ENCODE data around the gene TRPV2.
A peak's percentile ranks its signal among the peaks of the same experiment; 100 is the strongest.

The TRPV2 gene

DNA sequence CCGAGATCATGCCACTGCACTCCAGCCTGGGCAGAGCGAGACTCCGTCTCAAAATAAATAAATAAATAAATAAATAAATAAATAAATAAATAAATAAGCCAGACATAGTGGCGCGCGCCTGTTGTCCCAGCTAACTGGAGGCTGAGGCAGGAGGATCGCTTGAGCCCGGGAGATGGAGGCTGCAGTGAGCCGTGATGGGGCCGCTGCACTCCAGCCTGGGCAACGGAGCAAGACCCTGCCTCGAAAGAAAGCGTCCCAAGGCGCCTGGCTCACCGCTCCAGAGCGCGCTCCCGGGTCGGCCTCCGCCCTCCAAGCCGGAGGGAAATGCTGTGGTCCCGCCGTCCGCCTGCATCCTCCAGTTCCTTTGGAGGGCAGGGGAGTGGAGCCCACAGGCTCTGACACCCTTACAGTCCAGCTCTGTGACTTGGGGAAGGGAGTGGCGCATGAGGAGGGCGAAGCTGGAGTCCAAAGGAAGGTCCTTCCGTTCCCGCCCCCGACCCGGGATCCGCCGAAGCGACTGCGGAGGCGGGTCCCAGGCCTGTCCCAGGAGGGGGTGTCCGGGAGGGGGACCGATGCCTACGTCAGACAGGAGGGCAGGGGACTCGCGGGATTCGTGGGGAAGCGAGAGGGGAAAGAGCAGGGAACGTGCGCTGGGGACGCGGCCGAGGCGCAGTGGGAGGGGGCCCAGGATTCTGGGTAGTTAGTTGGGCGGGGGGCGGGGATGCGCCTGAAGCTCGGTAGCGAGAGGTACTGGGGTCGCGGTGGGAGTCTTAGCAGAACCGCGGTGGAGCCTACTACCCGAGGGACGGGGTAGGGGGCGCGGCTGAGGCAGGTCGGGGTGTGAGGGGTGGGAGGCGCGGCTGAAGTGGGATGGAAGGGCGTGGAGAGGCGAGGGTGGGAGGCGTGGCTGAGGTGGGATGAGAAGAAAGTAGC, 8.4 kb upstream of the TRPV2 start:
- peak; percentile 22 for DNase-seq

DNA sequence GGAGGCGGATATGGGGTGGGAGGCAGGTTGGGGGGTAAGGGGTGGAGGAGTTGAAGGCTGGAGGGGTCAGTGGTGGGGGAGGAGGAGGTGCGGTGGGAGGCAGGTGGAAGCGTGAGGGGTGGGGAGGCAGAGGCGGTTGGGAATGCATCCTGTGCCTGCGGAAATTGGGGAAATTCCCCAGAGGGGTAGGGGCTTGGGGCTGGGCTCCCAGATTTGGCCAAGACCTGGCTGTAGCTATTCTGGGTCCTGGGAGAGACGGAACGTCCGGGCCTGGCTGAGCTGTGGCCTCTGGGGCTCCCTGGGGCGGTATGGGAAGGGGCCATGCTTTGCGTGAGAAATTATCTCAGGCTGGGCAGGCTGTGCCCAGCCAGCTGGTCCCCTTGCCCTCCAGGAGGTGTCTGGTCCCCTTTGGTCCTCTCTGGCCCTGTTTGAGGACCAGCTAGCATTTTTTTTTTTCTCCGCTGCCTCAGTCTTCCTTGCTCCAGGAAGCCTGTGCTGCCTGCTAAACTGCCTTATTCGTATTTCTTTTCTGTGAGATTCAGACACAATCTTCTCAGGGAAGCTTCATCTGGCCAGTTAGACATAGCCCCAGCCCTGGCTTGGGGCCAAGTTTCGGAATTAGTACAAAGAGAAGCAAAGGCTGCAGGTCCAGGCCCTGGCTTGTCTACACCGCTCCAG, 7.3 kb upstream of the TRPV2 start:
- peak; percentile 35 for DNase-seq

DNA sequence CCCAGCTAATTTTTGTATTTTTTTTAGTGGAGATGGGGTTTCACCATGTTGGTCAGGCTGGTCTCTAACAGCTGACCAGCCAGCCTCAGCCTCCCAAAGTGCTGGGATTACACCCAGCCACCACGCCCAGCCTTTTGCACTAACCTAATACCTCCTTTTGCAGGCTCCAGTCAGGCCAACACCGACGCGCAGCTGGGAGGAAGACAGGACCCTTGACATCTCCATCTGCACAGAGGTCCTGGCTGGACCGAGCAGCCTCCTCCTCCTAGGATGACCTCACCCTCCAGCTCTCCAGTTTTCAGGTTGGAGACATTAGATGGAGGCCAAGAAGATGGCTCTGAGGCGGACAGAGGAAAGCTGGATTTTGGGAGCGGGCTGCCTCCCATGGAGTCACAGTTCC, 2.0 kb downstream of the TRPV2 start:
- DNase-seq, result no peak

DNA sequence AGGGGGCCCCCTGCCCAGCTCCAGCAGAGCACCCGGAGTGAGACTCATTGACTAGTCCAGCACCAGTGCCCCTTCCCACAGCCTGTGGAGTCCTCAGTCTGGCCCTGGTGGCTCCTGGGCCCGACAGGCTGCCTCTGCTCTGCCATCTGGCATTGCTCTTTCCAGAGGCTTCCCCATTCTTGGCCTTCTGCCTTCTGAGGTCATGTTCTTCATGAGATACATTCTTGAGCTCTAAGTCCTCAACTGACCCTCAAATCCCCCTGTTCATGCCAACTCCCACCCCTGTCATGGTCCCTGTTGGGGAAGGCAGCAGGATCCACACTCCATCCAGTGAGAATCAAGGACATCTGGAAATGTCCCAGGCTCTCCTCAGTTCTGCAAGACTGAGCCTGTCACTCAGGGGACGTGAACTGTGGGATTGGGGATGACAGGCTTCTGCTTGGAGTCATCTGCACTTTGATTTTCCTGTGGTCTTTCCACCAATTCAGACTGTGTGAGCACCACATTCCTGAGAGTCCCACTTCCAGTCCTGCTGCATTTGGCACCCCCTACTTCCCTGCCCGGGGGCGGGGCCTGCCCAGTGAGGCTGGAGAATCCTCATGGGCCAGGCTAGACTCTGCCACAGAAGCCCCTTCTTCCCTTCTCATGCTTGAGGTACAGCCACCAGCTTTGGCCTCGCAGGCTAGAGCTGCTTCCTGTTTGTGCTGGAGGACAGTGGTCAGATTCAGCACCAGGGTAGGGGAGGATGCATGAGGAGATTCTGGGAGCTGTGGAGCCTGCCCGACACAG, 2.7 kb downstream of the TRPV2 start:
- DNase-seq, result peak; percentile 60

DNA sequence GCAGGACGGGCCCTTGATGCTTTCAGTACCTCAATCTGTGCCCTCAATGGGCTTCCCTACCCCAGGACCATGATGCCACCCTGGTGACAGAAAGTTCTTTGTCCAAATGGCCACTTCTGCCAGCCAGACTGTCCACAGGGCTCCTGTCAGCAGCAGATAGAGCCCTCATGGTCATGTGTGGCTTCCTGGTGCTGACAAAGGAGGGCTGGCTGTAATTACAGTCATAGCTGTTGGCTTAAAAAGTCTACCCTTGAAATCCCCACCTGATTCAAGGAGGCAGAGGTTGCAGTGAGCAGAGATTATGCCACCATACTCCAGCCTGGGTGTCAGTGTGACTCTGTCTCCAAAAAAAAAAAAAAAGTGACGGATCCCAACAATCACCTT, 3.3 kb downstream of the TRPV2 start:
- DNase-seq, result no peak

DNA sequence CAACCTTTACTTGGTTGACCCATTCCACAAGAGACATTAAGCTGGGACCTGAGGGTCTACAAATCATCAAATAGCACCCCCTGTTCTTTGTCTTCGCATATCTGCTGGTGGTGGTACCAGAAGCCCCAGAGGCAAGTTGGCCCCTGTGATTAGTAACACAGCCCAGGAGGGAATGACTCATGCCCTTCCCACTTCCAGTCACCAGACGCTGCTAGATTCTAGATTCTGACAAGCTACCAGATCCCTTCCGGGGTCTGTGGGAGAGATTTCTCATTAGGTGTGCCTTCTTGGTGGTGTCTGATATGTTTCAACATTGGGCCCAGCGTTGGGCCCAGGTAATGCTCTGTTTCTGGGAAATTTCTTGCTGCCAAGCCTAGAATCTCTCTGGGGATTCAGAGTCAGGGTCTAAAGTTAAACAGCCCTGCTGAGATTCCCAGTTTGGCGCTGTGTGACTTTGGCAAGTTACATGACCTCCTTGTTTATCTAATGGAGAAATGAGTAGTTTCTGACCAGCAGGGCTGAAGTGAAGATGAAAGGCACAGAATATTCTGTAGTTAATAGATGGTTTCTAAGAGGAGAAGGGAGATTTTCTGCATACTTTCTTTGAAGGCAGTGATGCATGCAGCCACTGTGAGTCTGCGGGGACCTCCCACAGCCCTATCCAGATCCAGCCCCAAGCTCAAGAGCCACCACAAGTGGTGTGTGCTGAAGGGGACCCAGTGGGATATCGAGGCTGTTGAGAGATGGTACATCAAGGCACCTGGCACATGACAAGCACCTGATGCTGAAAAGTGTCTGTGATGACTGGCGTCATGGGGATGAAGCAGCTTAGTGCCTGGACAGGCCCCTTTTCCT, 3.9 kb downstream of the TRPV2 start:
- peak; percentile 88 for DNase-seq

DNA sequence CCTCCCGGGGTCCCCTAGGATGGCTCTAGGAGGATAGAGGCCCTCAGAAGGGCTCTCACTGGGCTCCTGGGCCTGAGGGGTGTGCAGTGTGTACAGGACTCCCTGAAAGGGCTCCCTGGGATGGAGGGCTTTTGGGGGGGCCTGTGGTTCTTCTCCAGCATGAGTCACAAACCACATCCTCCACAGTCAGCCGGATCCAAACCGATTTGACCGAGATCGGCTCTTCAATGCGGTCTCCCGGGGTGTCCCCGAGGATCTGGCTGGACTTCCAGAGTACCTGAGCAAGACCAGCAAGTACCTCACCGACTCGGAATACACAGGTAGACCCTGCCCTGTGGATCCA, 4.5 kb downstream of the TRPV2 start:
- DNase-seq, result peak; percentile 83

DNA sequence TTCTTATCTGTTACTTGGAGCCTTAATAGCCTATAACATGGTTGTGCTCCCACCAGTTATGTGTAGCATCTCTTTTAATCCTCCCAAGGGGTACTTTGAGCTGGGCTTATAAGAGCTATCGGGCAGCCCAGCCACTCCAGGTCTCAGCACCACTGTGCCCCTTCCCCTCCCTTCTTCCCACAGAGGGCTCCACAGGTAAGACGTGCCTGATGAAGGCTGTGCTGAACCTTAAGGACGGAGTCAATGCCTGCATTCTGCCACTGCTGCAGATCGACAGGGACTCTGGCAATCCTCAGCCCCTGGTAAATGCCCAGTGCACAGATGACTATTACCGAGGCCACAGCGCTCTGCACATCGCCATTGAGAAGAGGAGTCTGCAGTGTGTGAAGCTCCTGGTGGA, 7.0 kb downstream of the TRPV2 start:
- DNase-seq, result no peak

DNA sequence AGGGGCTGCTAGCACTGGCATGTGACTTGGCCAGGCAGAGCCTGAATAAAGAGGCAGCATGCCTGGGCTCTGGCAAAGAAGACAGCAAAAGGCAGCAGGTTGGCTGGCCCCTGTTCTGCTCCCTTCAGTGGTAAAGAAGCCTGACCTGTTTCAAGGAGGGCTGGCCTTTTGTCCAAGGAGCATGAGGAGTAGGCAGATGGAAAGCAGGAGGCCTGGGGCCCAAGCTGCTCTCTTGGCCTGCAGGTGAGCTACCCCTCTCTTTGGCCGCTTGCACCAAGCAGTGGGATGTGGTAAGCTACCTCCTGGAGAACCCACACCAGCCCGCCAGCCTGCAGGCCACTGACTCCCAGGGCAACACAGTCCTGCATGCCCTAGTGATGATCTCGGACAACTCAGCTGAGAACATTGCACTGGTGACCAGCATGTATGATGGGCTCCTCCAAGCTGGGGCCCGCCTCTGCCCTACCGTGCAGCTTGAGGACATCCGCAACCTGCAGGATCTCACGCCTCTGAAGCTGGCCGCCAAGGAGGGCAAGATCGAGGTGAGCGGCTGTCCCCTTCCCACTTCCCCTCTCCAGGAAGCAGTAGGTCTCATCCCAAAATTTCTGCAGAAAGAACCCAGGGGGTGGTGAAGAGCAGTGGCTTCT, 8.0 kb downstream of the TRPV2 start:
- no peak for DNase-seq

DNA sequence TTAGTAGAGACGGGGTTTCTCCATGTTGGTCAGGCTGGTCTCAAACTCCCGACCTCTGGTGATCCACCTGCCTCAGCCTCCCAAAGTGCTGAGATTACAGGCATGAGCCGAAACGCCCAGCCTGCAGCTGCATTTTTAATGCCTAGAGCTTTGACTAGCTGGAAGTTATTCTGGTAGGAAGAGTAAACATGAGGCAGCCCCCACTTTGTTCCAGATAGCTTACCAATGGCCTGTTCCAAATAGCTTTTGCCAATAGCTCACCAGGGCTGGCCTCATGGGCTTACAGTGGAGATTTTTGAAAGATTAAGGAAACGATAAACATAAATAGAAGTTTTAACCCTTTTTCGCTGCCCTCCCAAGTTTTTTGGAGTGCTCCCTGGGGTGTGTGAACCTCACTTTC, 9.8 kb downstream of the TRPV2 start:
- no peak for DNase-seq

DNA sequence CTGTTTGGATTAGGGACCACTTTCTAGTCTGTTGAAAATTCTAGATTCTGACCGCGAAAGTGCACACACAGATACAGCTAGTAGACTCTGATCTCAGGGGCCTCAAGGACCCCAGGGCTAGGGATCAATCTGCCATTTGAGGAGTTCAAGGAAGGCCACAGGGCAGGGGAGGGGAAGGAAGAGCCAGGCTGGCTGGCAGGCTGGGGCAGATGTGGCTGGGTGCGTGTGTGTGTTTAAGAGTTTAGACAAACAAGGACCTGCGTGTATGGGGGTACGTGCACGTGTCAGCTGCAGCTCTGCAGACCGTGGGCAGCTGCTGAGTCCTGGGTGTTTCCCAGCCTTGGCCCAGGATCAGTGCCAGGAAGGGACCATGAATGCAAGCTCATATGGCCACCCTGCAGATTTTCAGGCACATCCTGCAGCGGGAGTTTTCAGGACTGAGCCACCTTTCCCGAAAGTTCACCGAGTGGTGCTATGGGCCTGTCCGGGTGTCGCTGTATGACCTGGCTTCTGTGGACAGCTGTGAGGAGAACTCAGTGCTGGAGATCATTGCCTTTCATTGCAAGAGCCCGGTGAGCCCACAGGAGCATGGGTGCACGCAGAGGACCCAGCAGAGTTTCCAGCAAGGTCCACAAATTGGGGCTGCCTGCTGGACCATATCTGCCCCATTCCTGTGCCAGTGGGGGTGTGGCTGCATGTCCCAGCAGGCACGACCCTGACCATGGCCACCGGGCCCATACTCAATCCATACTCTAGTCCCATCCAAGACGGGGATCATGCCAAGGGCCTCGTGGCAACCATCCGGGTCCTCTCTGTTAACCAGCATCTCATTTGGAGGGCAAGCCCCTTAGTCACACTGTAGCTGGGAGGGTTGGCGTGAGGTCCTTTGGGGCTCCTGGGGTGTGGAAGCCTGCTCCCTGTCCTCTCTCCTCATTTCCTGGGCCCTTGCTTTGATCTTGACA, 10.6 kb downstream of the TRPV2 start:
- no peak for DNase-seq

DNA sequence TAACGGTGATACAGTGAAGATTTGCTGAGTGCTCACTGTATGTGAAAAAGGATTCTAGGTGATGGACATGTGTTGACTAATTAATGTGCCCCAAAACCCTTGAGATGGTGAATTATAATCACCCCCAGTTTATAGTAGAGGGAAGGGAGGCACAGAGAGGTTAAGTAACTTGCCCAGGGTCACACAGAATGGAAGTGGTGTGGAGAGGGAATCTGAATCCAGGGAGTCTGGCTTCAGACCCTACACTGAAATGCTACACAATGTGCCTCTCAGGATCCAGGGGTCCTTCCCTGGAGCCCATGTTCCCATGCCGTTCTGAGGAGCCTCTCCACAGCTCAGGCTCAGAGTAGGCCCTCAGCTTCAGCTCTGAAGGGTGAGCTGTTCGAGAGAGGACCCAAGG, 11.6 kb downstream of the TRPV2 start:
- DNase-seq, result no peak

DNA sequence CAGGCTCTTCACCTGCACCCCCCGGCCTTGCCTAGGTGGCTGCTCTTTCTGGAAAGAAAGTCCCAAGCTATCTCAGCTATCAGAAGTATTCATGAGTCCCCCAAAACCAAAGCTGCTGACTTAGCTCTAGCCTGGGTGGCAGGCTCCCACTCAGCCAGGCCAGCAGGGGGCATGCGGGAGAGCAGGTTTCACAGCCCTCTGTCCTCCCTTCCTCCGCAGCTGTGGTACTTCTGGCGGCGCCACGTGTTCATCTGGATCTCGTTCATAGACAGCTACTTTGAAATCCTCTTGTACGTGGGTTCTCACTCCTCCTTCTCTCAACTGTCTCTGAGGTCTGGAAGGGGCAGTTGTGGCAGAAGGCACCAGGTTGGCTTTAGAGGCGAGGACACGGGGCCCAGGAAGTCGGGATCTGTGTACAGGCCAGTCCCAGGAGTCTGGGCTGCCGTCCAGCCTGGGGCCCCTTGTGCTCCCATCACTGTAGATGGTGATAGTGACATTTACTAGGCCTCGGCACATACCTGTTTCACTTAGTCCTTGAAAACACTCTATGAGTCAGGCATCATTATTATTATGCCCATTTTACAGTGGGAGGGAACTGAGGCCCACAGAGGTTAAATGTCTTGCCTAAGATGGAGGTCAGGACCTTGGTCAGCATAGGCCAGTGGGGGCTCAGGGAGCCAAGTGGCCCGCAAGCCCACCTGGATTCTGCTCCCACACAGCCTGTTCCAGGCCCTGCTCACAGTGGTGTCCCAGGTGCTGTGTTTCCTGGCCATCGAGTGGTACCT, 12.9 kb downstream of the TRPV2 start:
- DNase-seq, result peak; percentile 67

DNA sequence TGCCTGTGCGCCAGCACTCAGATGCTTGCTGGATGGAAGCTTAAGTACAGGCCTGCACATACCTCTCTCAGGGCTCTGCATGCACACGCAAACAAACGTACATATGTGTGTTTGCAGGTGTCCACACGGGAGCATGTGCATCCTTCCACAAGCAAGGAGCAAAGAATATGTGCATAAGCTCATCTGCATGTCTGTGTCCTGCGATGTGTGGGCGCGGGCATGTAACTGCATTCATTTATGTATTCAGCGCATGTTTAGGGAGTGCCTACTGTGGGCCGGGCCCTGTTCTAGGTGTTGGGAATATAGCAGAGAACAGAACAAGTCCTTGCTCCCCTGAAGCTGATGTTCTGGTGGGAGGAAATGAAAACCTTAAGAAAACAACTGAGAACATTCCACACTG, 13.7 kb downstream of the TRPV2 start:
- DNase-seq, result no peak

DNA sequence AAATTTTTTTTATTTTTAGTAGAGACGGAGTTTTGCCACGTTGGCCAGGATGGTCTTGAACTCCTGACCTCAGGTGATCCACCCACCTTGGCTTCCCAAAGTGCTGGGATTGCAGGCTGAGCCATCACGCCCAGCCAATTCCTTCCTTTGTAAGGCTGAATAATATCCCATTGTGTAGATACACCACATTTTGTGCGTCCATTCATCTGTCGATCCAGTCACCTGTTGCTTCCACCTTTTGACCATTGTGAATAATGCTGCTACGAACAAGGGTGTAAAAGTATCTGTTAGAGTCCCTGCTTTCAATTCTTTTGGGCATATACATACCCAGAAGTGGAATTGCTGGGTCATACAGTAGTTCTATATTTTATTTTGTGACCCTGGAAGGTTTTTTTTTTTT, 15.3 kb downstream of the TRPV2 start:
- DNase-seq, result no peak

DNA sequence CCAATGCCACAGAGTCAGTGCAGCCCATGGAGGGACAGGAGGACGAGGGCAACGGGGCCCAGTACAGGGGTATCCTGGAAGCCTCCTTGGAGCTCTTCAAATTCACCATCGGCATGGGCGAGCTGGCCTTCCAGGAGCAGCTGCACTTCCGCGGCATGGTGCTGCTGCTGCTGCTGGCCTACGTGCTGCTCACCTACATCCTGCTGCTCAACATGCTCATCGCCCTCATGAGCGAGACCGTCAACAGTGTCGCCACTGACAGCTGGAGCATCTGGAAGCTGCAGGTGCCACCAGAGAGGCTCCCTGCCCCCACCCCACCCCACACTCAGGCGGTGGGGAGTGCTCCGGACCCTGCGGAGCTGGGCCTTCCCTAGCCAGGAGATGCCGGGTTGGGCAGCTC, 16.6 kb downstream of the TRPV2 start:
- DNase-seq, result no peak

DNA sequence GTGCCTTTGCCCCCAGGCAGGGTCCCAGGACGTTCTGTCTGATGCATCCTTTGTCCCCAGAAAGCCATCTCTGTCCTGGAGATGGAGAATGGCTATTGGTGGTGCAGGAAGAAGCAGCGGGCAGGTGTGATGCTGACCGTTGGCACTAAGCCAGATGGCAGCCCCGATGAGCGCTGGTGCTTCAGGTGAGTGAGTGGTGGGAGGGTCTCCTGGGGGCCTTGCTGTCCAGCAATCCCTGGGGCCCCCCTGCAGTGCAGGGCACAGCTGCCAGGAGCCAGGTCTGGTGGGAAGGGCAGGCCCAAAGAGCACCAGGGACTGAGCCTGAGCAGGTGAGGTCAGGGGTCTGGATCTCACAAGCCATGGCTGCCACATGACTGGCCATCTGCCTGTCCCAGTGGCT, 18.1 kb downstream of the TRPV2 start:
- no peak for DNase-seq

DNA sequence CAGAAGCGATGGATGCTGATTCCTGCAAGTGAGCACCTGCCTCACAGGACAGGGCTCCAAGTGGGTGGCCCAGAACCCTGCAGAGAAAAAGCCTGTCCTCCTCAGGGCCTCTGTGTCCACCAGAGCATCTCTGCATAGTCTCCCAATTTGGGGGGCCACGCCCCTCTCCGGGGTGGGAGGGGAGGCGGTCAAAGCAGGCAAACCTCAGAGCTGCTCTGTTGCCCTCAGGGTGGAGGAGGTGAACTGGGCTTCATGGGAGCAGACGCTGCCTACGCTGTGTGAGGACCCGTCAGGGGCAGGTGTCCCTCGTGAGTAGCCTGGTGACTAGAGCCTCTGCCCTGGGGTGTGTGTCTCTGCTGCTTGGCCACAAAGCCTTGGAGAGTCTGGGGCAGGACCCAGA, 19.3 kb downstream of the TRPV2 start:
- no peak for DNase-seq

DNA sequence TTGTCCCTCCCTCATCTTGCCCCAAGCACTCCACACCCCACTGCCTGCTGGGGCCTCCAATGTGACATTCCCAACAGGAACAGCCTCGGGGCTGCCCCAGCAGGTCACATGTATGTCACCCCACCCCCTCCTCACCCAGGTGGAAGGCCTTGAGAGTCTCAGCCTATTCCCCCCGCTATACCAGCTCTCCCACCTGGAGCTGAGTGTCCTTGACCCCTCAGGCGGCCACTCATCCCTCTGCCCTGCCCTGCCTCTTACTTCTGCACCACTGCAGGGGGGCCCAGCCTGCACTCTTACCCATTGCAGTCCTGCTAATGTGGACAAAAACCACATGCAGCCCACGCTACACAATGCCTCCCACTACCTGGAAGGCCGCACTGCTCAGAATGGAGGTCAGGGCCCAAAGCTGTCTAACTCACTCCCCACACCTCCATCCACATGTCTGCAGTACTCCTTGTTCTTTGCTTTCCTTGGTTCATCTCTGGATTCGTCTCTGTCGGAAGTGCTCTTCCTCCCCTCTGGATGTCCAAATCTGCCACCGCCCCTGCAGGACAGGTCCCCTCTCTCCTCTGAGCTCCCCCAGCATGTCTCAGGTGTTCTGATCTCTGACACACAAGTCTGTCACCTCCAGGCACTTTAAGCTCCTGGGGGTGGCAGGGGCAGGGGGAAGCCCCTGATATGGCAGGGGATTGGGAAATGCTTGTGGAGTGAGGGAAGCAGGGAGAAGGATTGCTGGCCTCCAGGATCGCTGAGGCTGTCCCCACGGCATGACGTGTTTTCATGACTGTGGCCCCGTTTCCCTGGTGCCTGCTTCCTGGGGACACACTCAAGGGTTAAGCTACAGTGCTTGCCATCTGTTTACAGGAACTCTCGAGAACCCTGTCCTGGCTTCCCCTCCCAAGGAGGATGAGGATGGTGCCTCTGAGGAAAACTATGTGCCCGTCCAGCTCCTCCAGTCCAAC, 20.8 kb downstream of the TRPV2 start:
- DNase-seq, result no peak
